Activated naive CD4-positive, alpha-beta T cell (primary cell): ENCODE results near the gene TBX4.
"Not testable (repeated sequence)": the region's sequence is repeated elsewhere in the genome, so short reads cannot be mapped to it uniquely, and the experiment has no call there.

Experiments used
- DNase-seq, 4 experiments: peaks; one replicate each; lab custom pipeline; 2025; lab: John Stamatoyannopoulos, UW

TBX4 gene

GRCh38 chr17:61429274-61429673 lies 22.9 kb upstream of the TBX4 start:
- no peak for DNase-seq

GRCh38 chr17:61429831-61430230 lies 22.4 kb upstream of the TBX4 start:
- not testable (repeated sequence) for DNase-seq

GRCh38 chr17:61431594-61432311 lies 20.5 kb upstream of the TBX4 start:
- no peak for DNase-seq

- DNase-seq: no peak
Observed at GRCh38 chr17:61436273-61436672, 15.9 kb upstream of the TBX4 start.

- DNase-seq: no peak
Observed at GRCh38 chr17:61436995-61437704, 15.1 kb upstream of the TBX4 start.

GRCh38 chr17:61440697-61441096 lies 11.5 kb upstream of the TBX4 start:
- DNase-seq: no peak

GRCh38 chr17:61441507-61441906 lies 10.7 kb upstream of the TBX4 start:
- not testable (repeated sequence) for DNase-seq

- DNase-seq: no peak
Observed at GRCh38 chr17:61442136-61442775, 10.0 kb upstream of the TBX4 start.

GRCh38 chr17:61442878-61443474 lies 9.2 kb upstream of the TBX4 start:
- DNase-seq: no peak

GRCh38 chr17:61443475-61443882 lies 8.7 kb upstream of the TBX4 start:
- DNase-seq: no peak

GRCh38 chr17:61444075-61444474 lies 8.1 kb upstream of the TBX4 start:
- no peak for DNase-seq

- no peak for DNase-seq
Observed at GRCh38 chr17:61444831-61445230, 7.4 kb upstream of the TBX4 start.

- DNase-seq: no peak
Observed at GRCh38 chr17:61447358-61447757, 4.9 kb upstream of the TBX4 start.

- DNase-seq: no peak
Observed at GRCh38 chr17:61448042-61448441, 4.2 kb upstream of the TBX4 start.

GRCh38 chr17:61449140-61449539 lies 3.1 kb upstream of the TBX4 start:
- not testable (repeated sequence) for DNase-seq

GRCh38 chr17:61449707-61450640 lies 2.2 kb upstream of the TBX4 start:
- no peak for DNase-seq

- DNase-seq: no peak
Observed at GRCh38 chr17:61450641-61451537, 1.3 kb upstream of the TBX4 start.

GRCh38 chr17:61451538-61452300 lies 503 bp upstream of the TBX4 start:
- DNase-seq: no peak

GRCh38 chr17:61453566-61454380 lies 1.6 kb downstream of the TBX4 start:
- DNase-seq: no peak
